Thyroid gland (tissue), 4 donors: ENCODE measurements around the gene MAP3K9.

Experiments used
- CTCF ChIP-seq, 6 experiments: fragments of 200-600 bp in 3 of 6; fragments of 450-650 bp in 3 of 6; sonication (generic) in 3 of 6; IDR thresholded peaks; one replicate each; pipeline ENCODE4 v1.5.1; 2016 to 2019; ENCODE audit warnings: antibody characterized with exemption in 6 of 6, mild to moderate bottlenecking in 2 of 6, inconsistent platforms in 1 of 6, moderate library complexity in 1 of 6
- POLR2A ChIP-seq, 2 donors: fragments of 450-650 bp; IDR thresholded peaks; one replicate each; pipeline ENCODE4 v1.6.1; 2017; ENCODE audit warnings: antibody characterized with exemption in 2 of 2, mild to moderate bottlenecking in 2 of 2, moderate library complexity in 1 of 2

DNA sequence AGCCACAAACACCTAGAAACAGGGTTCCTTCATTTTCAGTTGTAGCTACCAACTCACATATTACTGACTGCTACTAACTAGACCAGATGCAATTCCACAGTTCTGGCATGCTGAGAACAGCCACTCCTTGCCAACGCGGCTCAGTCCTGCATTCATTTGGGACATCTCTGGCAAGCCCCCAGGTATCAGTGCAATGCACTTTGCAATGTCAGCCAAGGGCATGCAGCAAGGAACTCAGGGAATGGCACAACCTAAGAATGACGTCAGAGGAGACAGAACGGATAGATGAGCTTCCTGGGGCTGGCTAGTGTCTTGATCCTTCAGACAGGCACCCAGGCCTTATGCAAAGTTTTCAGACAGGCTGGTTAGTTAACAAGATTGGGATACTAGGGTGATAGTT lies 29.6 kb downstream of the MAP3K9 start:
- no peak for TF ChIP-seq CTCF (IDR thresholded peaks at IDR 0.05)
- TF ChIP-seq POLR2A (IDR thresholded peaks at IDR 0.05): no peak
